GM12878 (cell line): ENCODE measurements around the gene IMMT. TPM values are rescaled to one million over a fixed set of nuclear protein-coding genes. Genes with fewer than 3 reads are reported as not detected.

Experiments used
- ATAC-seq: fragments of 200-7000 bp; cut with Tn5 transposase; 3 replicates; pipeline ENCODE4 v1.9.1; 2020; ENCODE audit warnings: mild to moderate bottlenecking, moderate library complexity
- BruUV-seq: library from RNA; stranded (reverse); fragments of 400-500 nt; replicated peaks from 2 replicates; lab custom pipeline; 2021; lab: Mats Ljungman, UMichigan
- CTCF ChIA-PET: fragments of 300-600 bp; sonication (Branson Sonifier 250); formaldehyde crosslinking; extraction: SDS; loops from one replicate; lab custom pipeline; 2021; ENCODE audit warnings: inconsistent platforms; lab: Yijun Ruan, JAX
- POLR2A ChIA-PET: fragments of 350-600 bp; formaldehyde crosslinking; extraction: SDS; loops from one replicate; lab custom pipeline; 2021; ENCODE audit warnings: inconsistent platforms; lab: Charles Lee
- RAD21 ChIA-PET: fragments of 300-600 bp; sonication (Branson Sonifier 250); formaldehyde crosslinking; loops from one replicate; lab custom pipeline; 2023; ENCODE audit warnings: antibody characterized with exemption; ENCODE audit not compliant: unreplicated experiment; lab: Charles Lee
- SMC1A ChIA-PET: fragments of 300-600 bp; sonication (Branson Sonifier 250); formaldehyde crosslinking; loops from one replicate; lab custom pipeline; 2023; ENCODE audit not compliant: unreplicated experiment, uncharacterized antibody; lab: Charles Lee
- DNase-seq: peaks from one replicate; pipeline ENCODE4 v3.0.0-alpha.2; 2011; ENCODE audit warnings: low read depth, low spot score
- FAIRE-seq: peaks from 3 replicates; lab custom pipeline; 2011; peaks lifted over from hg19 to GRCh38; lab: Jason Lieb, UNC
- H2AFZ ChIP-seq: 2 replicates; pipeline ENCODE4 v1.6.0; 2011; ENCODE audit warnings: low read depth, low read length, control low read depth; ENCODE audit not compliant: control insufficient read depth
- H3K27ac ChIP-seq: 2 replicates; pipeline ENCODE4 v1.5.1; 2011; ENCODE audit warnings: control low read depth; ENCODE audit not compliant: control insufficient read depth, insufficient read depth
- H3K27me3 ChIP-seq, 2 experiments: replicated peaks in 1 of 2; 2 replicates each; pipeline versions ENCODE4 v1.6.0 to v1.6.1; 2011; ENCODE audit warnings: low read length in 1 of 2; ENCODE audit not compliant: control insufficient read depth in 2 of 2, insufficient read depth in 2 of 2
- H3K36me3 ChIP-seq, 2 experiments: 2 replicates each; pipeline ENCODE4 v1.5.1; 2011; ENCODE audit warnings: low read length in 1 of 2; ENCODE audit not compliant: control insufficient read depth in 2 of 2, insufficient read depth in 2 of 2
- H3K4me1 ChIP-seq: 2 replicates; pipeline ENCODE4 v1.6.1; 2011; ENCODE audit warnings: mild to moderate bottlenecking, low read length, moderate library complexity, mixed read lengths; ENCODE audit not compliant: control insufficient read depth, insufficient read depth
- H3K4me2 ChIP-seq: 2 replicates; pipeline ENCODE4 v1.6.0; 2011; ENCODE audit warnings: control low read depth; ENCODE audit not compliant: control insufficient read depth, insufficient read depth
- H3K4me3 ChIP-seq: fragments of 200-600 bp; sonication (generic); 2 replicates; pipeline ENCODE4 v1.5.1; 2016
- H3K79me2 ChIP-seq: 2 replicates; pipeline ENCODE4 v1.6.0; 2011; ENCODE audit warnings: low read length; ENCODE audit not compliant: control insufficient read depth, insufficient read depth
- H3K9ac ChIP-seq: 2 replicates; pipeline ENCODE4 v1.8.0; 2011; ENCODE audit warnings: low read length, control low read depth, mixed read lengths; ENCODE audit not compliant: control insufficient read depth, insufficient read depth
- H3K9me3 ChIP-seq: replicated peaks from 3 replicates; pipeline ENCODE4 v1.5.1; 2011; ENCODE audit warnings: mild to moderate bottlenecking, low read length; ENCODE audit not compliant: control insufficient read depth, insufficient read depth
- H4K20me1 ChIP-seq: 2 replicates; pipeline ENCODE4 v1.6.0; 2011; ENCODE audit not compliant: control insufficient read depth, insufficient read depth
- ATF7 ChIP-seq: fragments of 450-650 bp; IDR thresholded peaks from 2 replicates; pipeline ENCODE4 v1.6.1; 2016; ENCODE audit warnings: low read depth, mild to moderate bottlenecking
- BCL11A ChIP-seq: IDR thresholded peaks from 2 replicates; pipeline ENCODE4 v1.6.1; 2011; ENCODE audit warnings: low read depth, low read length
- CEBPB ChIP-seq, 2 experiments: fragments of 150-350 bp in 1 of 2; IDR thresholded peaks; 2 replicates each; pipeline ENCODE4 v1.6.1; 2012 to 2014; ENCODE audit warnings: low read depth in 2 of 2, low read length in 2 of 2, borderline replicate concordance in 1 of 2, inconsistent platforms in 1 of 2
- CTCF ChIP-seq, 3 experiments: IDR thresholded peaks in 2 of 3; conservative IDR thresholded peaks in 1 of 3; 2 replicates each; pipeline ENCODE4 v1.5.1; 2011; ENCODE audit warnings: low read depth in 3 of 3, low read length in 3 of 3, mild to moderate bottlenecking in 3 of 3, control low read depth in 2 of 3, moderate library complexity in 2 of 3, inconsistent platforms in 1 of 3, mixed read lengths in 1 of 3; ENCODE audit not compliant: control insufficient read depth in 2 of 3, insufficient read depth in 1 of 3; ENCODE audit errors: extremely low read depth in 1 of 3
- EGR1 ChIP-seq, 2 experiments: IDR thresholded peaks; 1 replicate in 1 of 2; 2 replicates in 1 of 2; pipeline ENCODE4 v1.6.1; 2011 to 2012; ENCODE audit warnings: low read depth in 2 of 2, low read length in 2 of 2, borderline replicate concordance in 1 of 2, mild to moderate bottlenecking in 1 of 2, moderate library complexity in 1 of 2
- IKZF2 ChIP-seq, 2 experiments: fragments of 450-650 bp; IDR thresholded peaks; 2 replicates each; pipeline ENCODE4 v1.6.1; 2017; ENCODE audit warnings: mild to moderate bottlenecking in 2 of 2, moderate library complexity in 2 of 2
- JUNB ChIP-seq: IDR thresholded peaks from 2 replicates; pipeline ENCODE4 v1.6.1; 2016; ENCODE audit warnings: antibody characterized with exemption, mild to moderate bottlenecking
- MEF2A ChIP-seq: IDR thresholded peaks from 2 replicates; pipeline ENCODE4 v1.6.1; 2011; ENCODE audit warnings: low read depth, mild to moderate bottlenecking, low read length, moderate library complexity; ENCODE audit not compliant: insufficient read depth
- MEF2B ChIP-seq: fragments of 450-650 bp; IDR thresholded peaks from 2 replicates; pipeline ENCODE4 v1.6.1; 2018; ENCODE audit warnings: mild to moderate bottlenecking, moderate library complexity; ENCODE audit not compliant: partially characterized antibody, poor library complexity, severe bottlenecking
- MTA2 ChIP-seq: fragments of 450-650 bp; IDR thresholded peaks from 2 replicates; pipeline ENCODE4 v1.6.1; 2016; ENCODE audit warnings: low read depth, mild to moderate bottlenecking, moderate library complexity
- NR2F1 ChIP-seq: fragments of 450-650 bp; conservative IDR thresholded peaks from 2 replicates; pipeline ENCODE4 v1.6.1; 2017; ENCODE audit warnings: mild to moderate bottlenecking
- RAD21 ChIP-seq: IDR thresholded peaks from 2 replicates; pipeline ENCODE4 v1.6.1; 2011; ENCODE audit warnings: mild to moderate bottlenecking, low read depth, low read length, moderate library complexity; ENCODE audit not compliant: insufficient read depth
- RAD51 ChIP-seq: fragments of 450-650 bp; IDR thresholded peaks from 2 replicates; pipeline ENCODE4 v1.6.1; 2016; ENCODE audit warnings: moderate library complexity, mild to moderate bottlenecking, inconsistent platforms
- RUNX3 ChIP-seq: IDR thresholded peaks from 2 replicates; pipeline ENCODE4 v1.6.1; 2012; ENCODE audit warnings: low read length, inconsistent platforms
- SKIL ChIP-seq: fragments of 450-650 bp; IDR thresholded peaks from 2 replicates; pipeline ENCODE4 v1.6.1; 2017; ENCODE audit warnings: mild to moderate bottlenecking, low read depth, inconsistent platforms; ENCODE audit not compliant: poor library complexity, severe bottlenecking
- SPI1 ChIP-seq: IDR thresholded peaks from 2 replicates; pipeline ENCODE4 v1.6.1; 2011; ENCODE audit warnings: low read depth, mild to moderate bottlenecking, low read length, moderate library complexity, borderline replicate concordance; ENCODE audit not compliant: insufficient read depth
- ZNF384 ChIP-seq: IDR thresholded peaks from 2 replicates; pipeline ENCODE4 v1.6.1; 2012; ENCODE audit warnings: low read depth, mild to moderate bottlenecking, low read length, improper control_type of control experiment, borderline replicate concordance
- WGBS: methylation state at CpG from one replicate; pipeline ENCODE4 v1.1.6; 2016; ENCODE audit warnings: low lambda C conversion rate; ENCODE audit not compliant: insufficient replicate concordance, insufficient coverage; ENCODE audit errors: missing lambda C conversion rate; 5-methylcytosine and 5-hydroxymethylcytosine counted together
- in situ Hi-C: fragments of 300-500 bp; cut with MboI; formaldehyde crosslinking; loops from 9 replicates; pipeline ENCODE4 v1.14.3; 2018; ENCODE audit warnings: mixed read lengths
- intact Hi-C: fragments of 100-400 bp; cut with micrococcal nuclease; formaldehyde crosslinking; loops from one replicate; pipeline ENCODE4 v1.14.2; 2022; ENCODE audit not compliant: unreplicated experiment
- polyA plus RNA-seq, 11 experiments: library from polyadenylated mRNA; depleted of rRNA in 4 of 11; unstranded in 6 of 11; stranded (reverse) in 5 of 11; fragments of >200 nt; fragmentation: Nextera tagmentation in 4 of 11; fragmentation: Illumina TruSeq in 1 of 11; extraction: Ambion mirVana in 4 of 11; extraction: Trizol in 1 of 11; gene quantifications; 1 replicate in 1 of 11; 2 replicates in 10 of 11; pipeline versions ENCODE4 v1.2.1 to v1.2.3, GENCODE V29; 2011 to 2016; ENCODE audit warnings: inconsistent platforms in 2 of 11, missing spikeins in 2 of 11, low read depth in 1 of 11
- total RNA-seq, 4 experiments: library from RNA; depleted of rRNA in 3 of 4; stranded (reverse); fragments of >200 nt in 3 of 4; fragmentation: Illumina TruSeq in 1 of 4; extraction: Trizol in 1 of 4; gene quantifications; 2 replicates each; pipeline versions ENCODE4 v1.2.1 to v1.2.3, GENCODE V29; 2013 to 2021

IMMT gene
- total and polyA plus RNA-seq, 10 of the 15 experiments (the other 5 are each of a cell fraction or from before 2014, with no cell fraction given), result 78.4 to 149 (median 98.7) TPM

DNA sequence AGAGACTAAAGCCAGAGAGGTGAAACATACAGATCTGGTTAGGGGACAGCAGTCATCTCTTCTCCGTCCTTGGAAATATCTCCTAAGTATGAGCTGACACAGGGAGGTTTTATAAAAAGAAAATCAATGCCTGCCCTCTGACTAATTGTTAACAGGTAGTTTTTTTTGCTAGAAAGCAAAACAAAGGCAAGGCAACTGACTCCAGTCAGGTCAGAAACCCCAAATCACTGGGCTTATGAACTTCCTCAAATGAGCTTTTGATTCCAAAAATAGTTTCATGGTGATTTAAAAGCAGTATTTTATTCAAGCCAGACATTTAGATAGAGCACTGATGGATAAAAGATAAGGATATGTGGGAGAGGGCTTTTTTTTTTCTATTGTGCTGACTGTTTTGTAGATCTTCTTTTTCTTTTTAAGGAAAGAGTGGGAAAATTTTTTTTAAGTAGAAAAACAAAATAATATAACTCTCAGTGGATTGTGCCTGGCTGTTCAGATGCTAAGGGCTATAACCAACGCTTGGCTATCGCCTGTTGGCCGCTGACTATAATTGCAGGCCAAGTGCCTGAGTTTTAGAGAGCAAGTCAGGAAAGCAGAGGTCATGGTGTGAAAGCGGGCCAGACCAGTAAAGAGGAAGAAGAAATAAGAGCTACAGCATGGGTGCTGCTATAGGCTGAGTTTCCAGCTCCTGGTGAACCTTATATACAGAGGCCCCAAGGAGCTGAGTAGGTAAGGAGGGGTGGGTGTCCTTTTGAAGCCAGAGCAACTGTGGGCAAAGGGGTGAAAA, 48.9 kb upstream of the IMMT start:
- ChIA-PET POLR2A (interaction anchor here (0.5 to 1.1 kb wide), 4 partner anchors 16 to 197 kb away, joined by 3 to 6 read pairs (median 5); partner anchors contain the start of gene KDM3A), RAD21 (interaction anchor here (0.6 to 2.6 kb wide), 9 partner anchors 8 to 164 kb away, joined by 3 to 14 read pairs (median 4); no protein-coding TSS in a partner anchor), SMC1A (interaction anchor here (0.9 to 1.7 kb wide), 8 partner anchors 14 to 177 kb away, joined by 3 to 16 read pairs (median 4); no protein-coding TSS in a partner anchor), CTCF (interaction anchor here (0.6 to 1.7 kb wide), 8 partner anchors 9 to 609 kb away, joined by 3 to 11 read pairs (median 5); no protein-coding TSS in a partner anchor)
- peak; percentile 28; the same call in 1 of the 2 replicates for TF ChIP-seq JUNB
- no peak for TF ChIP-seq SKIL
- no peak for TF ChIP-seq EGR1 (IDR thresholded peaks at IDR 0.05; ENCODE audit: borderline replicate concordance in 1 of 2, low read depth in 2 of 2, low read length in 2 of 2)
- no peak for TF ChIP-seq CEBPB (IDR thresholded peaks at IDR 0.05; ENCODE audit: borderline replicate concordance in 1 of 2, low read depth in 2 of 2, low read length in 2 of 2)
- peak; percentile 44 for TF ChIP-seq ZNF384
- no peak for TF ChIP-seq RAD51
- peak; percentile 32 to 38; a peak in 2 of 4 replicates for TF ChIP-seq IKZF2 (IDR thresholded peaks at IDR 0.05)
- peak; percentile 31; the same call in 1 of the 2 replicates for TF ChIP-seq MTA2
- TF ChIP-seq CTCF (IDR thresholded peaks at IDR 0.05 in 2 of 3, conservative IDR thresholded peaks at IDR 0.05 in 1 of 3; ENCODE audit: control insufficient read depth in 2 of 3, extremely low read depth in 1 of 3, insufficient read depth in 1 of 3, low read depth in 3 of 3, low read length in 3 of 3), result peak in 1 of 3 experiments; percentile 42; a peak in 2 of 6 replicates
- TF ChIP-seq BCL11A, result peak; percentile 5; the same call in 1 of the 2 replicates
- 0 out of 2 replicates have a peak, but pooled peaks have one; percentile 31 for TF ChIP-seq RUNX3
- TF ChIP-seq MEF2B, result peak; percentile 88
- TF ChIP-seq SPI1, result peak; percentile 25; the same call in 1 of the 2 replicates
- peak; percentile 89 for TF ChIP-seq MEF2A
- TF ChIP-seq RAD21, result 0 out of 2 replicates have a peak, but pooled peaks have one; percentile 28
- TF ChIP-seq NR2F1, result 0 out of 2 replicates have a peak, but pooled peaks have one; percentile 17
- peak; percentile 49; the same call in 1 of the 2 replicates for TF ChIP-seq ATF7
- peak overlapping the region; percentile 45 for H2AFZ ChIP-seq
- H3K79me2 ChIP-seq, result no peaks in the 10 kb centered on the region
- H4K20me1 ChIP-seq, result no peaks in the 10 kb centered on the region
- DNase-seq (no peak), FAIRE-seq (peak; percentile 75), ATAC-seq (peak; percentile 84)
- peak overlapping the region; percentile 23; the same call in 1 of the 2 replicates for H3K9ac ChIP-seq
- peak overlapping the region; percentile 64 for H3K27ac ChIP-seq
- no peaks in the 10 kb centered on the region for H3K9me3 ChIP-seq
- intact Hi-C loops (no loop called here), in situ Hi-C loops (no loop called here)
- H3K4me2 ChIP-seq, result peak overlapping the region; percentile 71
- no peaks in the 10 kb centered on the region for H3K36me3 ChIP-seq
- no TSS peak for BruUV-seq
- H3K4me1 ChIP-seq, result peaks cover 20% of the 10 kb centered on the region
- no peak overlapping the region for H3K4me3 ChIP-seq
- H3K27me3 ChIP-seq, result no peaks in the 10 kb centered on the region
- 62% methylated on average over 5 of the region's 5 CpGs for WGBS
